GM23248 (cell line): ENCODE measurements around the gene KRT31. TPM values are rescaled to one million over a fixed set of nuclear protein-coding genes. Genes with fewer than 3 reads are reported as not detected.
A peak's percentile ranks its signal among the peaks of the same experiment; 100 is the strongest.
"Not testable (repeated sequence)": the region's sequence is repeated elsewhere in the genome, so short reads cannot be mapped to it uniquely, and the experiment has no call there.

Experiments used
- DNase-seq: peaks from one replicate; pipeline ENCODE4 v3.0.0-alpha.2; 2015
- H2AFZ ChIP-seq: fragments of 200-600 bp; sonication (generic); 2 replicates; pipeline ENCODE4 v1.6.1; 2016; ENCODE audit warnings: antibody characterized with exemption
- H3F3A ChIP-seq: fragments of 200-600 bp; sonication (generic); 2 replicates; pipeline ENCODE4 v1.6.1; 2016; ENCODE audit warnings: mild to moderate bottlenecking, antibody characterized with exemption, mixed run types; ENCODE audit not compliant: insufficient read depth
- H3K27ac ChIP-seq: fragments of 200-600 bp; sonication (generic); 2 replicates; pipeline ENCODE4 v1.5.1; 2016; ENCODE audit warnings: mild to moderate bottlenecking
- H3K27me3 ChIP-seq: fragments of 200-600 bp; sonication (generic); replicated peaks from 2 replicates; pipeline ENCODE4 v1.6.1; 2016; ENCODE audit warnings: mild to moderate bottlenecking; ENCODE audit not compliant: insufficient read depth
- H3K36me3 ChIP-seq: fragments of 200-600 bp; sonication (generic); 2 replicates; pipeline ENCODE4 v1.6.1; 2016; ENCODE audit warnings: low read depth, mild to moderate bottlenecking
- H3K4me1 ChIP-seq: fragments of 200-600 bp; sonication (generic); 2 replicates; pipeline ENCODE4 v1.6.1; 2016; ENCODE audit warnings: mild to moderate bottlenecking; ENCODE audit not compliant: insufficient read depth
- H3K4me2 ChIP-seq: fragments of 200-600 bp; sonication (generic); one replicate; pipeline ENCODE4 v1.6.1; 2016; ENCODE audit warnings: mild to moderate bottlenecking; ENCODE audit not compliant: unreplicated experiment
- H3K4me3 ChIP-seq: fragments of 200-600 bp; sonication (generic); 2 replicates; pipeline ENCODE4 v1.5.1; 2016; ENCODE audit warnings: mild to moderate bottlenecking
- H3K79me2 ChIP-seq: fragments of 200-600 bp; sonication (generic); 2 replicates; pipeline ENCODE4 v1.6.1; 2016; ENCODE audit warnings: mild to moderate bottlenecking; ENCODE audit not compliant: insufficient read depth
- H3K9ac ChIP-seq: fragments of 200-600 bp; sonication (generic); 2 replicates; pipeline ENCODE4 v1.6.1; 2016; ENCODE audit warnings: mild to moderate bottlenecking
- H3K9me2 ChIP-seq: fragments of 200-600 bp; sonication (generic); 2 replicates; pipeline ENCODE4 v1.6.1; 2016; ENCODE audit warnings: mixed run types, mild to moderate bottlenecking, moderate library complexity; ENCODE audit not compliant: insufficient read depth
- H3K9me3 ChIP-seq: fragments of 200-600 bp; sonication (generic); one replicate; pipeline ENCODE4 v1.6.1; 2017; ENCODE audit warnings: low read depth
- H4K20me1 ChIP-seq: fragments of 200-600 bp; sonication (generic); 2 replicates; pipeline ENCODE4 v1.6.0; 2016; ENCODE audit not compliant: insufficient read depth
- EZH2 ChIP-seq: fragments of 200-600 bp; sonication (generic); IDR thresholded peaks from 2 replicates; pipeline ENCODE4 v1.6.1; 2018; ENCODE audit warnings: antibody characterized with exemption, mild to moderate bottlenecking; ENCODE audit not compliant: insufficient read depth, poor library complexity, severe bottlenecking
- EZH2phosphoT487 ChIP-seq: fragments of 200-600 bp; sonication (generic); IDR thresholded peaks from 2 replicates; pipeline ENCODE4 v1.6.1; 2018; ENCODE audit warnings: antibody characterized with exemption, moderate library complexity, mild to moderate bottlenecking, low read depth; ENCODE audit not compliant: insufficient read depth
- WGBS, 2 experiments: methylation state at CpG; one replicate each; pipeline ENCODE4 v1.1.6; 2015 to 2017; ENCODE audit warnings: low lambda C conversion rate in 2 of 2, low coverage in 1 of 2; ENCODE audit errors: missing lambda C conversion rate in 2 of 2; 5-methylcytosine and 5-hydroxymethylcytosine counted together
- in situ Hi-C: fragments of 300-500 bp; cut with MboI; formaldehyde crosslinking; loops from 2 replicates; pipeline ENCODE4 v1.15.0; 2020
- polyA plus RNA-seq: library from polyadenylated mRNA; unstranded; fragments of >200 nt; fragmentation: Nextera tagmentation; extraction: Ambion mirVana; gene quantifications from 2 replicates; pipeline ENCODE4 v1.2.1, GENCODE V29; 2016
- total RNA-seq: library from RNA; depleted of rRNA; stranded (reverse); fragments of >200 nt; shearing (Covaris generic); gene quantifications from 2 replicates; pipeline ENCODE4 v1.2.3, GENCODE V29; 2014

The KRT31 gene
- total and polyA plus RNA-seq, 2 experiments from 2014 or later, result not detected

DNA sequence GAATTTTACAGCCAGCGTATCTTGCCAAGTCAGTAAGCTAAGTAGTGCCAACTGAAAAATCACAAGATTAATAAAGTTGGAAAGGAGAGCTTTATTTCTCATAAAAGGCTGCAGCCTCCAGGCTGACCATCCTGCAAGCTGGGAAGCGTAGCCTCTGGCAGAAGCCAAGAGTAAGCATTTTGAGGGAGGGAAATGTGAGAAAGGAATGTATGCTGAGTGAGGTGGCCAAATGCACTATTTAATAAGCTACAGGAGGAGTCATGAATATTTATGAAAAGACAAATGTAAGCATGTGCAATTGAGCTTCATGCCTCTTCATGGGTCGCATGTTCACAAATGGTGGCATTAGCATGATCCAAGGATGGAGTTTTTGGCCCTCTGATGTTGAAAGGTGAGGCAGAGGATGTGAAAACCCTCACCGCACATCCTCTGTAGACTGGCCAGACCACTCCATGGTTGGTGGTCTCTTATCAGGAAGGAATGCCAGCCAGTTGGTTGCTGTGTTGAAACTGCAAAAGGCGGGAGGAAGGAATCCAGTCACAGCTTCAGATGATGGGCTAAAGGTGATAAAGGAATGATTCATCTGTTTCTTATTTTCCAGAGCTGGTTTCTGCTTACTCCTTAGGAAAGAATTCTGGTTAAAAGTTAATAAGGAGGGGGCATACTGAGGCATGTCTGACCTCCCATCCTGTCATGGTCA is 37.0 kb downstream of the KRT31 start:
- Histone ChIP-seq H3K79me2 (no peaks in the 10 kb centered on the region), H3K4me2 (no peak overlapping the region), H3K36me3 (no peaks in the 10 kb centered on the region), H3K4me3 (no peak overlapping the region), H3K9me3 (no peaks in the 10 kb centered on the region), H4K20me1 (no peaks in the 10 kb centered on the region), H3K27ac (0 out of 2 replicates have a peak overlapping the region, but pooled peaks have one; percentile 17), H2AFZ (no peak overlapping the region), H3K9ac (no peak overlapping the region), H3K4me1 (0 out of 2 replicates have a peak, but pooled peaks cover 3% of the 10 kb centered on the region), H3F3A (no peaks in the 10 kb centered on the region; the same call in 1 of the 2 replicates), H3K27me3 (no peaks in the 10 kb centered on the region), H3K9me2 (no peaks in the 10 kb centered on the region)
- in situ Hi-C loops, result no loop called here
- 69 to 74% methylated on average over 5 of the region's 5 CpGs for WGBS, 2 experiments
- DNase-seq, result peak; percentile 62
- no peak for TF ChIP-seq EZH2
- TF ChIP-seq EZH2phosphoT487, result no peak

DNA sequence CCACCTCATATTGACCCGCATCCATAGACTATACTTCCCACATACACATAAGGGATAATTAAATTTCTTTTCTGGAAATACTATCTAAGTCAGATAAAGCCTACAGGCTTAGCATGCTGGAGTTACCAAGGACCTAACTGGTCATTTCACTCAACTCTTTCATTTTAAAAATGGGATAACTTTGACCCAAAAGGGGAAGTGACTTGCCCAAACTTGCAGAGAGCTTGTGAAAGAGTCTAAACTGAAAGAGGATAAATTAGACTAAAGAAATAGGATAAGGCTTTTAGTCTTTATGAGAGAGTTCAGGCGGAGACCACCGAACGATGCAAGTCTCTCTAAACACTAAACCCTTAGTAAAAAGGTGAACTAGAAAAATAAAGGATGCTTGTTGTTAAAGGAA is 42.9 kb downstream of the KRT31 start:
- no peak for TF ChIP-seq EZH2phosphoT487
- H3K9me2 ChIP-seq, result no peaks in the 10 kb centered on the region
- in situ Hi-C loops, result no loop called here

DNA sequence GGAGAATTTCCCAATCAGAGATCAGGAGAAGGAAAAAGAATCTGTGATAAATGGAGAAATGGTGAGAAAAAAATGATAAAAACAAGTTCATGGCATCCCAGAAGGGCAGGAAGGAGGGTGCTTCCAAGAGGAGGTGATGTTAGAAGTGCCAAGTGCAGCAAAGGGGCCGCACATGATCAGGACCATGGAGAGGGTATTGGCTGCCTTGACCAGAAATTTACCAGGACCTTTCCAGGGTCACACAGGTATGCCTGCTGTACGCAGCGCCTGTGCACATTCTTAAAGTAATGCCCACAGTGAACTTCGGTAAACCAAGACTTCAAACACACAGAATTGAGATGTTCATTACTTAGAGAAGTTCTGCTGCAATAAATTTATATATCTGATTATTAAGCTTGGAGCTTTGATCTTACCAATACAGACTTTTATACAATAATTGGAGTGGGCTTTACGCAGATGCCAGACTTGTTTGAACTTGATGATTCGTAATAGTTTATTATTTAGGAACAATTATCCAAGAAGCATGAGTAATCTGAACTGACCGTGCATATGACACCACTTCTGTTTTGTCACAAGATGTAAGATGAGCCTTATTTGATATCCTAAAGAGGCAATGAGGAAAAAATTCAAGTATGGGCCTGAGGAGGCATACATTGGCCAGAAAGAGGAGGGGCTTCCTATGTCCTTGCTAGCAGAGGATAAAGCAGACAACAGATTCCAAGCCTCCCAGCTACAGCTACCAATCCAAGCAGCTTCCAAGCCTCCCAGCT is 44.6 kb downstream of the KRT31 start:
- 46 to 56% methylated on average over 7 of the region's 7 CpGs for WGBS, 2 experiments
- H3K27me3 ChIP-seq, result no peaks in the 10 kb centered on the region
- no peaks in the 10 kb centered on the region for H3K9me2 ChIP-seq
- H3K4me3 ChIP-seq, result no peak overlapping the region
- in situ Hi-C loops, result no loop called here
- no peak overlapping the region for H2AFZ ChIP-seq
- peak; percentile 28 for DNase-seq
- no peaks in the 10 kb centered on the region for H3K9me3 ChIP-seq
- no peaks in the 10 kb centered on the region for H3F3A ChIP-seq
- no peaks in the 10 kb centered on the region for H4K20me1 ChIP-seq
- TF ChIP-seq EZH2phosphoT487, result no peak
- no peak for TF ChIP-seq EZH2
- H3K36me3 ChIP-seq, result no peaks in the 10 kb centered on the region
- no peak overlapping the region for H3K27ac ChIP-seq
- H3K9ac ChIP-seq, result no peak overlapping the region
- no peaks in the 10 kb centered on the region for H3K79me2 ChIP-seq
- no peak overlapping the region for H3K4me2 ChIP-seq
- no peaks in the 10 kb centered on the region for H3K4me1 ChIP-seq

More for the DNA sequence above, 42.9 kb downstream of the KRT31 start:
- Histone ChIP-seq H3K9ac (no peak overlapping the region), H3K4me3 (no peak overlapping the region), H2AFZ (no peak overlapping the region), H4K20me1 (no peaks in the 10 kb centered on the region), H3K4me1 (no peaks in the 10 kb centered on the region), H3K79me2 (no peaks in the 10 kb centered on the region), H3K36me3 (no peaks in the 10 kb centered on the region), H3K9me3 (no peaks in the 10 kb centered on the region), H3K4me2 (no peak overlapping the region), H3K27me3 (no peaks in the 10 kb centered on the region), H3F3A (no peaks in the 10 kb centered on the region), H3K27ac (no peak overlapping the region)
- no peak for DNase-seq
- 94% methylated on average over 4 of the region's 4 CpGs for WGBS, 2 experiments

DNA sequence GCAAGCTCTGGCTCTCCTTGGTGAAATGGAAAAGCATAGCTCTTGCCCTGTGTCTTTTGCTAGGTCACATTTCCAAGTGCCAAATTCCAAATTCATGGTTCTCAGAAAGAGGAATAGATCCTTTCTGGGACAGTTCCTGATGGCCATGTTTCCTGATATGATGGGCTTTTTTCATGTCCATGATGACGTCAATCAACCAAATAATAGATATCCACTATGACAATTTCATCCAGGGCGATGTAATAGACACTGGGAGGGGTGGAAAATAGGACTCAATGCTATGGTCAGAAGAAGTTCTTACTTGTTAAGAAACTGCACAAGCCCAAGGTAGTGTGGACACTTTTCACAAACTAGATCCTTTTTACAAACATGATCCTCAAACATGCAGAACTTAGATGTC is 46.2 kb downstream of the KRT31 start:
- in situ Hi-C loops, result no loop called here
- Histone ChIP-seq H3K9me2 (no peaks in the 10 kb centered on the region), H3K79me2 (no peaks in the 10 kb centered on the region), H3K36me3 (no peaks in the 10 kb centered on the region), H3K4me1 (no peaks in the 10 kb centered on the region), H3K9me3 (no peaks in the 10 kb centered on the region), H3K4me3 (no peak overlapping the region), H3K9ac (no peak overlapping the region), H3F3A (no peaks in the 10 kb centered on the region), H2AFZ (no peak overlapping the region), H4K20me1 (no peaks in the 10 kb centered on the region), H3K27ac (no peak overlapping the region), H3K4me2 (no peak overlapping the region), H3K27me3 (no peaks in the 10 kb centered on the region)
- 55 to 60% methylated on average over 2 of the region's 2 CpGs for WGBS, 2 experiments
- no peak for DNase-seq
- TF ChIP-seq EZH2phosphoT487 (no peak), EZH2 (no peak)

DNA sequence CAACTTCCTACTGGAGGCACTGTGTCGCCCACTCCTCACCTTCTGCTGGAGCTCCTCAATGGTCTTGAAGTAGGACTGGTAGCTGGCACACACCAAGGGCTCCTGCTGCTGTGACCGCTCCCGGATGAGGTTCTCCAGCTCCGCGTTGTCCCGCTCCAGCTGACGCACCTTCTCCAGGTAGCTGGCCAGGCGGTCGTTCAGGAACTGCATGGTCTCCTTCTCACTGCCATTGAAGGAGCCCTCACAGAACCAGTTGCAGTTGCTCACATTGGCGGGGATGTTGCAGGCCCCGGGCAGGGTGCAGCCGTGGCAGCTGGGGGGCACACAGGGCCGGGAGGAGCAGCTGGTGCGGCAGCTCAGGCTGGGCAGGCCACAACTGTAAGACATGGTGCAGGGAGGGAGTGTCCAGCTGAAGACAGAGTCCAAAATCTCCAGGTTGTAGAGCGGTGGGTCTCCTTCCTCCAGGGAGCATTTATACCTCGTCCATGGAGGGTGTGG is 47.0 kb downstream of the KRT31 start, which contains the start of gene KRT33A:
KRT33A (minus strand) TSS at position 448 of the 498 bp plus-strand sequence; CDS start at position 387, 61 bp downstream.
- H4K20me1 ChIP-seq, H3K9me2 ChIP-seq, H3K9me3 ChIP-seq, H3K4me2 ChIP-seq, H3K27me3 ChIP-seq, H3K9ac ChIP-seq, H3K36me3 ChIP-seq, H3K4me1 ChIP-seq, H3F3A ChIP-seq, H3K79me2 ChIP-seq, H3K27ac ChIP-seq, DNase-seq, in situ Hi-C loops, H3K4me3 ChIP-seq, H2AFZ ChIP-seq: not testable (repeated sequence)
- 87 to 89% methylated on average over 16 of the region's 16 CpGs for WGBS, 2 experiments
